ENCODE results near the gene GRIK4. TPM values are rescaled to one million over a fixed set of nuclear protein-coding genes. Genes with fewer than 3 reads are reported as not detected.

Gene GRIK4
- total and polyA plus RNA-seq, 2 of the 4 experiments (the other 2 are of a cell fraction): 0.18 to 0.38 TPM

DNA sequence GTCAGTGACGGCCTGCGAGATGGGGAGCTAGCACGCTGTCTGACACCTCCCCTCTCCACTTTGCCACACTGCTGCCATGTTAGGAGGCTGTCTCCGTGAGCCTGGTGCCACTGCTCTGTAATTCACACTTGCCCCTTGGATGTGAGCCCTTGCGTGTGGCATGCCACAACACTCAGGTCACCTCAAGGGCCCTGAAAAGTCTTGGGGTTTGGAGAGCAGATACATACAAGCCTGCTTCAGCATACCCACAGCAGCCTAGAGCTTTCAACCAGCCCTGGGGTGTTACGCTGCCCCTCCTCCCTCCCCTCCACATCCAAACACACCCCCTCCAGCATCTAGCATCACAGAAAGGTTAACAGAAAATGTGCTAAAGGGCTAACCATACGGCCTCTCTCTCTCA is 442.8 kb downstream of the GRIK4 start:
- no peak overlapping the region for H3K18ac ChIP-seq (ENCODE audit: low read depth, low read length)
- no peak overlapping the region for H3K14ac ChIP-seq (replicated peaks; ENCODE audit: low read depth, low read length)
- DNase-seq: no peak
- ChIA-PET POLR2A (ENCODE audit: unreplicated experiment) (no interaction called here), CTCF (no interaction called here)
- WGBS, 2 experiments (ENCODE audit: extremely low coverage in 2 of 2, insufficient read length in 1 of 2): 87% methylated on average over 3 of the region's 7 CpGs; no CpG with 5 or more reads in 1 of the 2 experiments
- H3K4me2 ChIP-seq (ENCODE audit: low read depth, low read length): no peak overlapping the region
- no peaks in the 10 kb centered on the region for H3K9me3 ChIP-seq (ENCODE audit: control insufficient read depth, insufficient read depth, low read length)
- no peaks in the 10 kb centered on the region for H3K79me1 ChIP-seq (ENCODE audit: low read depth in 1 of 2, low read length in 2 of 2)
- H3K36me3 ChIP-seq (ENCODE audit: control insufficient read depth, insufficient read depth, low read length): no peaks in the 10 kb centered on the region
- no peak overlapping the region for H3K56ac ChIP-seq (ENCODE audit: extremely low read depth, insufficient read depth, low read length)
- no peak overlapping the region for H2AK9ac ChIP-seq (replicated peaks; ENCODE audit: low read depth, low read length, poor library complexity)
- no peak overlapping the region for H4K8ac ChIP-seq (ENCODE audit: low read depth in 2 of 2, low read length in 2 of 2)
- no peak overlapping the region for H3K4me3 ChIP-seq (ENCODE audit: insufficient read depth, low read depth, low read length)
- no peak overlapping the region for H4K5ac ChIP-seq (ENCODE audit: low read depth, low read length)
- H2BK120ac ChIP-seq (ENCODE audit: low read depth, low read length): no peak overlapping the region
- H2AFZ ChIP-seq (replicated peaks; ENCODE audit: low read length, poor library complexity): peak overlapping the region; percentile 33
- peaks cover 7% of the 10 kb centered on the region for H3K27me3 ChIP-seq (ENCODE audit: control insufficient read depth, insufficient read depth, low read length)
- no peak overlapping the region for H2BK20ac ChIP-seq (ENCODE audit: low read depth, low read length)
- H3K23ac ChIP-seq (ENCODE audit: low read depth, low read length): no peak overlapping the region
- intact Hi-C loops (cut with micrococcal nuclease): no loop called here
- no peak overlapping the region for H2BK5ac ChIP-seq (ENCODE audit: low read depth, low read length, poor library complexity, severe bottlenecking)
- TF ChIP-seq, protein P1, sequence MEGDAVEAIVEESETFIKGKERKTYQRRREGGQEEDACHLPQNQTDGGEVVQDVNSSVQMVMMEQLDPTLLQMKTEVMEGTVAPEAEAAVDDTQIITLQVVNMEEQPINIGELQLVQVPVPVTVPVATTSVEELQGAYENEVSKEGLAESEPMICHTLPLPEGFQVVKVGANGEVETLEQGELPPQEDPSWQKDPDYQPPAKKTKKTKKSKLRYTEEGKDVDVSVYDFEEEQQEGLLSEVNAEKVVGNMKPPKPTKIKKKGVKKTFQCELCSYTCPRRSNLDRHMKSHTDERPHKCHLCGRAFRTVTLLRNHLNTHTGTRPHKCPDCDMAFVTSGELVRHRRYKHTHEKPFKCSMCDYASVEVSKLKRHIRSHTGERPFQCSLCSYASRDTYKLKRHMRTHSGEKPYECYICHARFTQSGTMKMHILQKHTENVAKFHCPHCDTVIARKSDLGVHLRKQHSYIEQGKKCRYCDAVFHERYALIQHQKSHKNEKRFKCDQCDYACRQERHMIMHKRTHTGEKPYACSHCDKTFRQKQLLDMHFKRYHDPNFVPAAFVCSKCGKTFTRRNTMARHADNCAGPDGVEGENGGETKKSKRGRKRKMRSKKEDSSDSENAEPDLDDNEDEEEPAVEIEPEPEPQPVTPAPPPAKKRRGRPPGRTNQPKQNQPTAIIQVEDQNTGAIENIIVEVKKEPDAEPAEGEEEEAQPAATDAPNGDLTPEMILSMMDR (conservative IDR thresholded peaks at IDR 0.05; ENCODE audit: low read depth, low read length): no peak
- TF ChIP-seq NFE2L2 (IDR thresholded peaks at IDR 0.05; ENCODE audit: low read depth, low read length) (no peak), POLR2A (IDR thresholded peaks at IDR 0.05; ENCODE audit: low read depth, low read length) (no peak), MAFK (IDR thresholded peaks at IDR 0.05; ENCODE audit: low read depth, low read length) (no peak), MAZ (IDR thresholded peaks at IDR 0.05; ENCODE audit: borderline replicate concordance, low read depth, low read length) (no peak), FOS (IDR thresholded peaks at IDR 0.05; ENCODE audit: low read depth, low read length) (no peak), RFX5 (IDR thresholded peaks at IDR 0.05; ENCODE audit: low read depth, low read length) (no peak), SMC3 (IDR thresholded peaks at IDR 0.05; ENCODE audit: low read depth, low read length) (no peak), BHLHE40 (IDR thresholded peaks at IDR 0.05; ENCODE audit: low read depth, low read length) (no peak), RCOR1 (IDR thresholded peaks at IDR 0.05; ENCODE audit: insufficient replicate concordance, low read length) (no peak), CEBPB (IDR thresholded peaks at IDR 0.05; ENCODE audit: low read depth, low read length) (no peak), RAD21 (IDR thresholded peaks at IDR 0.05; ENCODE audit: low read length) (no peak), CHD1 (IDR thresholded peaks at IDR 0.05; ENCODE audit: low read depth, low read length) (no peak), MXI1 (IDR thresholded peaks at IDR 0.05; ENCODE audit: borderline replicate concordance, low read depth, low read length) (no peak)
- TF ChIP-seq, protein P2, sequence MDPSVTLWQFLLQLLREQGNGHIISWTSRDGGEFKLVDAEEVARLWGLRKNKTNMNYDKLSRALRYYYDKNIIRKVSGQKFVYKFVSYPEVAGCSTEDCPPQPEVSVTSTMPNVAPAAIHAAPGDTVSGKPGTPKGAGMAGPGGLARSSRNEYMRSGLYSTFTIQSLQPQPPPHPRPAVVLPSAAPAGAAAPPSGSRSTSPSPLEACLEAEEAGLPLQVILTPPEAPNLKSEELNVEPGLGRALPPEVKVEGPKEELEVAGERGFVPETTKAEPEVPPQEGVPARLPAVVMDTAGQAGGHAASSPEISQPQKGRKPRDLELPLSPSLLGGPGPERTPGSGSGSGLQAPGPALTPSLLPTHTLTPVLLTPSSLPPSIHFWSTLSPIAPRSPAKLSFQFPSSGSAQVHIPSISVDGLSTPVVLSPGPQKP (IDR thresholded peaks at IDR 0.05; ENCODE audit: borderline replicate concordance, low read depth, low read length): no peak
- TF ChIP-seq, protein P3, sequence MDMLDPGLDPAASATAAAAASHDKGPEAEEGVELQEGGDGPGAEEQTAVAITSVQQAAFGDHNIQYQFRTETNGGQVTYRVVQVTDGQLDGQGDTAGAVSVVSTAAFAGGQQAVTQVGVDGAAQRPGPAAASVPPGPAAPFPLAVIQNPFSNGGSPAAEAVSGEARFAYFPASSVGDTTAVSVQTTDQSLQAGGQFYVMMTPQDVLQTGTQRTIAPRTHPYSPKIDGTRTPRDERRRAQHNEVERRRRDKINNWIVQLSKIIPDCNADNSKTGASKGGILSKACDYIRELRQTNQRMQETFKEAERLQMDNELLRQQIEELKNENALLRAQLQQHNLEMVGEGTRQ (IDR thresholded peaks at IDR 0.05; ENCODE audit: low read depth, low read length): no peak
- dilution Hi-C loops (cut with HindIII; ENCODE audit: low sequenced_read_pairs, unreplicated experiment): no loop called here
- no peak overlapping the region for H3K4ac ChIP-seq (ENCODE audit: low read depth, low read length)
- H3K9me1 ChIP-seq (ENCODE audit: insufficient read depth, low read length): no peaks in the 10 kb centered on the region
- no peaks in the 10 kb centered on the region for H4K20me1 ChIP-seq (ENCODE audit: insufficient read depth, low read length)
- no peak for ATAC-seq (ENCODE audit: low read depth)
- no peak overlapping the region for H2BK15ac ChIP-seq (ENCODE audit: low read depth, low read length)
- no peak overlapping the region for H3K27ac ChIP-seq (ENCODE audit: insufficient read depth, low read length)
- no peaks in the 10 kb centered on the region for H3K4me1 ChIP-seq (ENCODE audit: control insufficient read depth, insufficient read depth, low read length)
- no peak overlapping the region for H3K9ac ChIP-seq (ENCODE audit: low read depth, low read length)
- H2AK5ac ChIP-seq (ENCODE audit: low read depth, low read length): no peak overlapping the region
- H4K91ac ChIP-seq (ENCODE audit: insufficient read depth, low read depth, low read length): no peak overlapping the region
- in situ Hi-C loops (cut with MboI; ENCODE audit: low sequenced_read_pairs): loop anchor here (5.0 kb wide), 1 partner anchor 447 kb away; no protein-coding TSS in a partner anchor
- BruUV-seq (replicated peaks): no TSS peak
